ENCODE measurements around the gene RSRP1. TPM values are rescaled to one million over a fixed set of nuclear protein-coding genes. Genes with fewer than 3 reads are reported as not detected.

RSRP1 gene
- total and polyA plus RNA-seq, 2 of the 13 experiments (the other 11 are each of a cell fraction or from before 2014, with no cell fraction given), result 43.9 to 52.8 TPM

- TF ChIP-seq ZNF687 (CRISPR knock-in tag; IDR thresholded peaks at IDR 0.05) (peak; percentile 88), FOXO1 (CRISPR knock-in tag; IDR thresholded peaks at IDR 0.05) (peak; percentile 74; the same call in 1 of the 2 replicates), CAMTA2 (CRISPR knock-in tag; IDR thresholded peaks at IDR 0.05; ENCODE audit: borderline replicate concordance) (no peak), ZKSCAN1 (IDR thresholded peaks at IDR 0.05; ENCODE audit: low read length) (no peak), KDM1A (CRISPR knock-in tag; IDR thresholded peaks at IDR 0.05) (peak; percentile 51; the same call in 1 of the 2 replicates), ZFX (CRISPR knock-in tag; IDR thresholded peaks at IDR 0.05; ENCODE audit: low read depth) (0 out of 2 replicates have a peak, but pooled peaks have one; percentile 15), TBL1XR1 (IDR thresholded peaks at IDR 0.05; ENCODE audit: borderline replicate concordance, low read length, partially characterized antibody) (no peak), HIVEP1 (CRISPR knock-in tag; IDR thresholded peaks at IDR 0.05) (0 out of 2 replicates have a peak, but pooled peaks have one; percentile 38), TFDP1 (CRISPR knock-in tag; IDR thresholded peaks at IDR 0.05; ENCODE audit: borderline replicate concordance) (peak; percentile 30; the same call in 1 of the 2 replicates), ZBTB39 (CRISPR knock-in tag; IDR thresholded peaks at IDR 0.05) (no peak), IRF2 (CRISPR knock-in tag; IDR thresholded peaks at IDR 0.05) (peak; percentile 49), HNF4G (IDR thresholded peaks at IDR 0.05; ENCODE audit: borderline replicate concordance, low read depth, low read length) (no peak), HNF4G (CRISPR knock-in tag; IDR thresholded peaks at IDR 0.05; ENCODE audit: borderline replicate concordance, low read depth) (no peak), LCORL (IDR thresholded peaks at IDR 0.05) (no peak), LCORL (CRISPR knock-in tag; IDR thresholded peaks at IDR 0.05) (peak; percentile 59), ZNF205 (CRISPR knock-in tag; IDR thresholded peaks at IDR 0.05) (peak; percentile 43; the same call in 1 of the 2 replicates), TFAP4 (IDR thresholded peaks at IDR 0.05; ENCODE audit: borderline replicate concordance, low read depth) (peak; percentile 50; the same call in 1 of the 2 replicates), FOSL2 (CRISPR knock-in tag; IDR thresholded peaks at IDR 0.05) (peak; percentile 60), NFKB2 (CRISPR knock-in tag; IDR thresholded peaks at IDR 0.05; ENCODE audit: borderline replicate concordance) (peak; percentile 27; the same call in 1 of the 2 replicates), ZNF567 (CRISPR knock-in tag; IDR thresholded peaks at IDR 0.05; ENCODE audit: borderline replicate concordance) (no peak)
These were observed 49.8 kb downstream of the RSRP1 start (continued) for GRCh38 chr1:25197235-25197975.
